AG09309 (cell line): Measurements from ENCODE around the gene MRPL20.
"Not testable (repeated sequence)": the region's sequence is repeated elsewhere in the genome, so short reads cannot be mapped to it uniquely, and the experiment has no call there.

Experiments
- DNase-seq: peaks from one replicate; pipeline ENCODE4 v3.0.0-alpha.2; 2010; ENCODE audit warnings: low read depth
- H3K4me3 ChIP-seq: 2 replicates; pipeline ENCODE4 v1.5.1; 2011; ENCODE audit warnings: mild to moderate bottlenecking, low read depth, low read length, moderate library complexity; ENCODE audit not compliant: control insufficient read depth
- TF ChIP-seq, protein P1 (sequence below): IDR thresholded peaks from 2 replicates; pipeline ENCODE4 v1.5.1; 2011; ENCODE audit warnings: mild to moderate bottlenecking, low read depth, low read length, inconsistent platforms; ENCODE audit not compliant: insufficient read depth, control insufficient read depth; ENCODE audit errors: missing control alignments

Gene MRPL20

GRCh38 chr1:1430992-1431844 is 24.1 kb upstream of the MRPL20 start:
- no peak for DNase-seq
- H3K4me3 ChIP-seq = no peak overlapping the region
- TF ChIP-seq, protein P1, sequence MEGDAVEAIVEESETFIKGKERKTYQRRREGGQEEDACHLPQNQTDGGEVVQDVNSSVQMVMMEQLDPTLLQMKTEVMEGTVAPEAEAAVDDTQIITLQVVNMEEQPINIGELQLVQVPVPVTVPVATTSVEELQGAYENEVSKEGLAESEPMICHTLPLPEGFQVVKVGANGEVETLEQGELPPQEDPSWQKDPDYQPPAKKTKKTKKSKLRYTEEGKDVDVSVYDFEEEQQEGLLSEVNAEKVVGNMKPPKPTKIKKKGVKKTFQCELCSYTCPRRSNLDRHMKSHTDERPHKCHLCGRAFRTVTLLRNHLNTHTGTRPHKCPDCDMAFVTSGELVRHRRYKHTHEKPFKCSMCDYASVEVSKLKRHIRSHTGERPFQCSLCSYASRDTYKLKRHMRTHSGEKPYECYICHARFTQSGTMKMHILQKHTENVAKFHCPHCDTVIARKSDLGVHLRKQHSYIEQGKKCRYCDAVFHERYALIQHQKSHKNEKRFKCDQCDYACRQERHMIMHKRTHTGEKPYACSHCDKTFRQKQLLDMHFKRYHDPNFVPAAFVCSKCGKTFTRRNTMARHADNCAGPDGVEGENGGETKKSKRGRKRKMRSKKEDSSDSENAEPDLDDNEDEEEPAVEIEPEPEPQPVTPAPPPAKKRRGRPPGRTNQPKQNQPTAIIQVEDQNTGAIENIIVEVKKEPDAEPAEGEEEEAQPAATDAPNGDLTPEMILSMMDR = no peak

GRCh38 chr1:1430114-1430982 is 23.3 kb upstream of the MRPL20 start:
- TF ChIP-seq, protein P1 = peak; percentile 21
- H3K4me3 ChIP-seq = no peak overlapping the region
- no peak for DNase-seq

DNA sequence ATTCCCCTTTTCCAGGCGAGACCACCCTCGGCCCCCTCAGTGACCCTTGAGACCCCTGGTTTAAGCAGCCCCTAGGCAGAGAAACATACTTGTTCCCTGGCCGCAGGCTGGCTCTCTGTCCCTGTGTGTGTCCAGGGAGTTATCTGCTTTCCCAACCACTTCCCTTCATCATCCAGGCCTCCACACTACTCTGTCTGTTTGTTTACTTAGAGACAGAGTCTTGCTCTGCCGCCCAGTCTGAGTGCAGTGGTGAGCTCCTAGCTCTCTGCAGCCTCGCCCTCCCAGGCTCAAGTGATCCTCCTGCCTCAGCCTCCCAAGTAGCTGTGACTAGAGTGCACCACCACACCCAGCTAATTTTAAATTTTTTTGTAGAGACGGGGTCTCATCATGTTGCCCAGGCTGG is 22.6 kb upstream of the MRPL20 start:
- H3K4me3 ChIP-seq = no peak overlapping the region
- TF ChIP-seq, protein P1 = no peak
- DNase-seq = no peak

DNA sequence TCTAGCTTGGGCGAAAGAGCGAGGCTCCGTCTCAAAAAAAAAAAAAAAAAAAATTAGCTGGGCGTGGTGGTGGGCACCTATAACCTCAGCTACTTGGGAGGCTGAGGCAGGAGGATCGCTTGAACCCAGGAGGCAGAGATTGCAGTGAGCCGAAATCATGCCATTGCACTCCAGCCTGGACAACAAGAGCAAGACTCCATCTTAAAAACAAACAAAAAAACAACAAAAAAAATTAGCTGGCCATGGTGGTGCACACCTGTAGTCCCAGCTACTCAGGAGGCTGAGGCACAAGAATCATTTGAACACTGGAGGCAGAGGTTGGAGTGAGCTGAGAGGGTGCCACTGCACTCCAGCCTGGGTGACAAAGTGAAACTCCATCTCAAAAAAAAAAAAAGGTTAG is 21.9 kb upstream of the MRPL20 start:
- not testable (repeated sequence) for DNase-seq, H3K4me3 ChIP-seq

GRCh38 chr1:1428174-1428573 is 21.1 kb upstream of the MRPL20 start:
- no peak for DNase-seq
- H3K4me3 ChIP-seq = no peak overlapping the region
- TF ChIP-seq, protein P1 = no peak

- TF ChIP-seq, protein P1 = no peak
- no peak for DNase-seq
- no peak overlapping the region for H3K4me3 ChIP-seq
These were observed 20.7 kb upstream of the MRPL20 start for GRCh38 chr1:1427820-1428148.
